DND-41 (cell line): Measurements from ENCODE around the gene PGPEP1.
A peak's percentile ranks its signal among the peaks of the same experiment; 100 is the strongest.

Experiments
- ATAC-seq: fragments of 200-7000 bp; cut with Tn5 transposase; 3 replicates; pipeline ENCODE4 v1.9.1; 2021; ENCODE audit warnings: low read depth; ENCODE audit not compliant: insufficient read depth
- DNase-seq: peaks from one replicate; pipeline ENCODE4 v3.0.0-alpha.2; 2020
- H2AFZ ChIP-seq: 2 replicates; pipeline ENCODE4 v1.6.0; 2012; ENCODE audit warnings: low read depth, low read length
- H3K27ac ChIP-seq: 2 replicates; pipeline ENCODE4 v1.5.1; 2012; ENCODE audit warnings: low read length, inconsistent platforms
- H3K27me3 ChIP-seq: fragments of 200-600 bp; sonication (generic); 2 replicates; pipeline ENCODE4 v1.6.0; 2012; ENCODE audit warnings: low read length, mild to moderate bottlenecking, inconsistent platforms; ENCODE audit not compliant: insufficient read depth, poor library complexity
- H3K36me3 ChIP-seq: 2 replicates; pipeline ENCODE4 v1.5.1; 2012; ENCODE audit warnings: low read length, inconsistent platforms; ENCODE audit not compliant: insufficient read depth
- H3K4me1 ChIP-seq: 2 replicates; pipeline ENCODE4 v1.5.1; 2012; ENCODE audit warnings: mild to moderate bottlenecking, low read length; ENCODE audit not compliant: insufficient read depth
- H3K4me2 ChIP-seq: 2 replicates; pipeline ENCODE4 v1.6.0; 2012; ENCODE audit warnings: mild to moderate bottlenecking, moderate library complexity, low read length, inconsistent platforms; ENCODE audit not compliant: insufficient read depth
- H3K4me3 ChIP-seq, 2 experiments: fragments of 200-600 bp in 1 of 2; shearing (Covaris generic) in 1 of 2; 2 replicates each; pipeline ENCODE4 v1.5.1; 2012 to 2016; ENCODE audit warnings: inconsistent platforms in 2 of 2, low read length in 2 of 2, mild to moderate bottlenecking in 2 of 2, low read depth in 1 of 2, moderate library complexity in 1 of 2
- H3K79me2 ChIP-seq: 2 replicates; pipeline ENCODE4 v1.6.0; 2012; ENCODE audit warnings: low read length, inconsistent platforms; ENCODE audit not compliant: insufficient read depth
- H3K9ac ChIP-seq: 2 replicates; pipeline ENCODE4 v1.6.0; 2012; ENCODE audit warnings: low read depth, mild to moderate bottlenecking, inconsistent platforms, low read length, moderate library complexity
- H3K9me3 ChIP-seq: 2 replicates; pipeline ENCODE4 v1.5.1; 2012; ENCODE audit warnings: low read length, moderate library complexity, mild to moderate bottlenecking, inconsistent platforms; ENCODE audit not compliant: insufficient read depth, severe bottlenecking
- H4K20me1 ChIP-seq: 2 replicates; pipeline ENCODE4 v1.6.0; 2012; ENCODE audit warnings: low read length; ENCODE audit not compliant: insufficient read depth
- EZH2 ChIP-seq: IDR thresholded peaks from 3 replicates; pipeline ENCODE4 v1.6.1; 2012; ENCODE audit warnings: borderline replicate concordance, low read depth, mild to moderate bottlenecking, moderate library complexity, low read length, inconsistent platforms; ENCODE audit not compliant: severe bottlenecking
- TF ChIP-seq, protein P1 (sequence below): IDR thresholded peaks from 2 replicates; pipeline ENCODE4 v1.5.1; 2012; ENCODE audit warnings: borderline replicate concordance, low read length, moderate library complexity, mild to moderate bottlenecking; ENCODE audit not compliant: poor library complexity, severe bottlenecking; ENCODE audit errors: extremely low read depth

Gene PGPEP1, protein sequence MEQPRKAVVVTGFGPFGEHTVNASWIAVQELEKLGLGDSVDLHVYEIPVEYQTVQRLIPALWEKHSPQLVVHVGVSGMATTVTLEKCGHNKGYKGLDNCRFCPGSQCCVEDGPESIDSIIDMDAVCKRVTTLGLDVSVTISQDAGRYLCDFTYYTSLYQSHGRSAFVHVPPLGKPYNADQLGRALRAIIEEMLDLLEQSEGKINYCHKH

DNA sequence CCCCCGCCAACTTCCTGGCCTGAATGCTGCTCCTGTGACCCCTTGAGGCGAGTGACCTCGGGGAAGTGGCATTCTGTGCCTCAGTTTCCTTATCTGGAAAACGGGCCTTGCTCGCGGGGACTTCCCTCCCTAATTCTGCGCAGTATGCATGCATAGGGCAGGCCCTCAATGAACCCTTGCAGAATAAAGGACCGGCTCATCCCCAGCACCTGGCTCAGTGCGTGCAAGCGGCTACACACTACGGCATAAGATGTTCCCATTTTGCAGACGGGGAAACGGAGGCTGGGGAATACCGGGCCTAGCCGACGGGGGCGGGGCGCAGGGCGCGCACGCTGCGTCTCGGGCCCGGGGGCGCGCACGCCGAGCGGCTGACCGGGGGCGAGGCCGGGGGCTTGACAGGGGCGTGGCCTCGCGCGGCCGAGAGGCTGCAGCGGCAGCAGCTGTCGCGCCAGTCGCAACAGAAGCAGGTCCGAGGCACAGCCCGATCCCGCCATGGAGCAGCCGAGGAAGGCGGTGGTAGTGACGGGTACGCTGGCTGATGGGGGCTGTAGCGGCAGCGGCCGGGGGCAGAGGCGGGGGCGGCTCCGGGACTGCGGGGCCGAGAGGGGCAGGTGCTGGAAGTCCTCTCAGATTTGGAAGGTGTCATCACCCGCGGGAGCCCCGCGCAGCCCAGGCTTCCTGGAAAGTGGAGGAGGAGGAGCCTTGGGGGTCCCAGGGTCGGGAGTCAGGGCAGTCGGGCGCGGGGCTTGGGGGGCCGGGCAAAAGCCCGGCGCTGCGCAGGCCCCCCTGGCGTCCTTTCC, at the start of gene PGPEP1:
TSS of gene PGPEP1 (plus strand) at position 409 of the 800 bp plus-strand sequence. CDS start at position 493, 84 bp downstream.
- ATAC-seq (peak; percentile 58), DNase-seq (peak; percentile 50)
- Histone ChIP-seq H2AFZ (peak within 1 kb of the TSS; percentile 56), H3K79me2 (no peaks in the 10 kb centered on the region), H3K36me3 (no peaks in the 10 kb centered on the region), H3K27me3 (peaks cover 24% of the 10 kb centered on the region), H4K20me1 (no peaks in the 10 kb centered on the region), H3K9ac (peak within 1 kb of the TSS; percentile 47), H3K4me2 (peak within 1 kb of the TSS; percentile 74), H3K4me3 (peak within 1 kb of the TSS; percentile 4 to 56; a peak in 3 of 4 replicates), H3K9me3 (no peaks in the 10 kb centered on the region), H3K27ac (no peak within 1 kb of the TSS), H3K4me1 (peaks cover 14% of the 10 kb centered on the region)
- TF ChIP-seq, protein P1, sequence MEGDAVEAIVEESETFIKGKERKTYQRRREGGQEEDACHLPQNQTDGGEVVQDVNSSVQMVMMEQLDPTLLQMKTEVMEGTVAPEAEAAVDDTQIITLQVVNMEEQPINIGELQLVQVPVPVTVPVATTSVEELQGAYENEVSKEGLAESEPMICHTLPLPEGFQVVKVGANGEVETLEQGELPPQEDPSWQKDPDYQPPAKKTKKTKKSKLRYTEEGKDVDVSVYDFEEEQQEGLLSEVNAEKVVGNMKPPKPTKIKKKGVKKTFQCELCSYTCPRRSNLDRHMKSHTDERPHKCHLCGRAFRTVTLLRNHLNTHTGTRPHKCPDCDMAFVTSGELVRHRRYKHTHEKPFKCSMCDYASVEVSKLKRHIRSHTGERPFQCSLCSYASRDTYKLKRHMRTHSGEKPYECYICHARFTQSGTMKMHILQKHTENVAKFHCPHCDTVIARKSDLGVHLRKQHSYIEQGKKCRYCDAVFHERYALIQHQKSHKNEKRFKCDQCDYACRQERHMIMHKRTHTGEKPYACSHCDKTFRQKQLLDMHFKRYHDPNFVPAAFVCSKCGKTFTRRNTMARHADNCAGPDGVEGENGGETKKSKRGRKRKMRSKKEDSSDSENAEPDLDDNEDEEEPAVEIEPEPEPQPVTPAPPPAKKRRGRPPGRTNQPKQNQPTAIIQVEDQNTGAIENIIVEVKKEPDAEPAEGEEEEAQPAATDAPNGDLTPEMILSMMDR, result no peak
- TF ChIP-seq EZH2, result peak; percentile 84

DNA sequence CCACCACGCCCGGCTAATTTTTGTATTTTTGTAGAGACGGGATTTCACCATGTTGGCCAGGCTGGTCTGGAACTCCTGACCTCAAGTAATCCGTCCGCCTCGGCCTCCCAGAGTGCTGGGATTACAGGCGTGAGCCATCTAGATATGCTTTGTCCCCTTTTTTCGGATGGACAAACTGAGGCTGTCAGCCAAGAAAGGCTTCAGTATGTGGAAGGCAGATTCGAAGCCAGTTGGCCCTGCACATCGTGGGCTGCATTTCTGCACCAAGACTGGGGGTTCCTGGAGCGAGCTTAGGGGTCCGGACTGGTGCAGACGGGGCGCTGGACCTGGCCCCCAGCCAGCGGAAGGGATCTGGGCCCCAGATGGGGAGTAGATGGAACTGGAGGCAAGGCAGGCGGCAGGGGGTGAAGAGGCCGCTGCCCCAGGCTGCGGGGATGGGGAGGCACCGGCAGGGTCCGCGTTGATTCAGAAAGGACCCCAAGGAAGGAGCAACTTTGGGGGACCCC, 49.3 kb upstream of the PGPEP1 start:
- peaks cover 43% of the 10 kb centered on the region for H3K4me1 ChIP-seq
- H3K9ac ChIP-seq, result peak overlapping the region; percentile 78
- H3K36me3 ChIP-seq, result no peaks in the 10 kb centered on the region
- ATAC-seq, result no peak; the same call in 2 of the 3 replicates
- H3K79me2 ChIP-seq, result no peaks in the 10 kb centered on the region
- no peaks in the 10 kb centered on the region for H3K27me3 ChIP-seq
- no peak overlapping the region for H2AFZ ChIP-seq
- H3K27ac ChIP-seq, result peak overlapping the region; percentile 78
- no peaks in the 10 kb centered on the region for H4K20me1 ChIP-seq
- no peaks in the 10 kb centered on the region for H3K9me3 ChIP-seq
- H3K4me2 ChIP-seq, result peak overlapping the region; percentile 96
- H3K4me3 ChIP-seq, result peak overlapping the region in 1 of 2 experiments; percentile 77; a peak in 1 of 4 replicates
- no peak for TF ChIP-seq EZH2
- TF ChIP-seq, protein P1, result no peak
- DNase-seq, result peak; percentile 39

DNA sequence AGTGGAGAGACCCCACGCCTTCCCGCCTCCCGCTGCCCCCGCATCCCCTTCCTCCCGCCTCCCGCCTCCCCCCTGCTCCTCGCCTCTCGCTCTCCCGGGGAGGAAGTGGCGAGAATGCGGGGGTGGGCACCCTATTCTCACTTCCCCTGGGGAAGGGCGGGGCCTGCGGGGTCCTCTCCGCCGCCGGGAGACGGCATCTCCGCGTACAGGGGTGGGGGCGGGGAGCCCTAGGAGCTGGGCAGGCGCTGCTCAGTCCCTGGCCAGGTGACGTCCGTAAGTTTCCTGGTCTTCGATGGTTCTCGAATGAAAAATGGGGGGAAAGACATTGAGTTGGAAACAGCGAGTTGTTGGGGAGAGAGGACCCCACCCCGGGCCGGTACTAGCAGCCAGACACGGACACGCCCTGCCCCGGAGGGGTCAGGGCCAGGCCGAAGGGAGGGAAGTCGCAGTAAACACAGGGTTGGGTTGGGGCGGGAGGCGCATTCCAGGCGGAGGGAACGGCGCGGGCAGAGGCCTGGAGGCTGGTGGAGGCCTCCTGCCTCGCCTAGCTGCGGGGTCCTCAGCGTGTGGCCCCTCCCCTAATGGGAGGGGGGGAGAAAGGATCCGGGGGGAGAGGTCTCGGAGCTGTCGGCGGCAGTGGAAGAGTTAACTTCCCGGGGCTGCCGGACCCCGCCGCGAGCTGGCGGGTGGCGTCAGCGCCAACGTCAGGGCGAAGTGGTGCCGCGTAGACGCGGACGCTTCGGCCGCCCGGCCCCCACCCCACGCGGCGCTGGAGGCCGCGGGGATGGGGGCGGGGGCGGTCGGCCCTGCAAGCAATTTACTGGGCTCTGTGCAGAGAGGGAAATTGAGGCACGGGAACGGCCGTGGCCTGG, 48.6 kb upstream of the PGPEP1 start:
- no peaks in the 10 kb centered on the region for H4K20me1 ChIP-seq
- no peaks in the 10 kb centered on the region for H3K36me3 ChIP-seq
- TF ChIP-seq, protein P1, result no peak
- no peak for TF ChIP-seq EZH2
- ATAC-seq, result peak; percentile 55
- peak overlapping the region; percentile 96 for H3K4me2 ChIP-seq
- no peaks in the 10 kb centered on the region for H3K79me2 ChIP-seq
- peak overlapping the region; percentile 78 for H3K27ac ChIP-seq
- H3K27me3 ChIP-seq, result no peaks in the 10 kb centered on the region
- H3K9me3 ChIP-seq, result no peaks in the 10 kb centered on the region
- DNase-seq, result peak; percentile 92
- peak overlapping the region; percentile 80 for H2AFZ ChIP-seq
- H3K4me1 ChIP-seq, result peaks cover 43% of the 10 kb centered on the region
- peak overlapping the region; percentile 78 for H3K9ac ChIP-seq
- H3K4me3 ChIP-seq, result peak overlapping the region; percentile 42 to 77
